K562 (cell line): Measurements from ENCODE around the gene NKX2-8. TPM values are rescaled to one million over a fixed set of nuclear protein-coding genes. Genes with fewer than 3 reads are reported as not detected.

Experiments used
- ATAC-seq: fragments of 200-7000 bp; cut with Tn5 transposase; 3 replicates; pipeline ENCODE4 v1.9.1; 2020; ENCODE audit warnings: moderate library complexity
- BruUV-seq: library from RNA; stranded (reverse); fragments of 400-500 nt; replicated peaks from 2 replicates; lab custom pipeline; 2021; lab: Mats Ljungman, UMichigan
- CTCF ChIA-PET: fragments of 300-600 bp; formaldehyde crosslinking; extraction: SDS; loops from one replicate; lab custom pipeline; 2021; ENCODE audit warnings: low intra/inter-chr PET ratio; lab: Yijun Ruan, JAX
- POLR2A ChIA-PET: fragments of 300-600, 350-650 bp; sonication (Branson Sonifier 250); formaldehyde crosslinking; extraction: SDS; loops from one replicate; lab custom pipeline; 2021; ENCODE audit warnings: antibody characterized with exemption, inconsistent platforms; lab: Yijun Ruan, JAX
- DNase-seq, 4 experiments: peaks; one replicate each; pipeline versions ENCODE4 v3.0.0 to v3.0.0-alpha.2; 2011 to 2018; ENCODE audit warnings: low spot score in 3 of 4, mixed read lengths in 3 of 4; ENCODE audit errors: extremely low read depth in 1 of 4
- FAIRE-seq: peaks from 2 replicates; lab custom pipeline; 2011; peaks lifted over from hg19 to GRCh38; lab: Jason Lieb, UNC
- H2AFZ ChIP-seq: 2 replicates; pipeline ENCODE4 v1.6.0; 2011; ENCODE audit warnings: low read depth, low read length, control low read depth, inconsistent platforms
- H3K27ac ChIP-seq: fragments of 200-600 bp; 3 replicates; pipeline ENCODE4 v1.8.0; 2011; ENCODE audit warnings: low read depth, mild to moderate bottlenecking, control low read depth, inconsistent platforms, low read length, moderate library complexity, mixed read lengths; ENCODE audit errors: extremely low read depth
- H3K27me3 ChIP-seq, 2 experiments: fragments of 300-600 bp in 1 of 2; 2 replicates in 1 of 2; 3 replicates in 1 of 2; pipeline versions ENCODE4 v1.6.0 to v1.8.0; 2011; ENCODE audit warnings: inconsistent platforms in 2 of 2, low read length in 2 of 2, mild to moderate bottlenecking in 1 of 2, mixed read lengths in 1 of 2, moderate library complexity in 1 of 2; ENCODE audit not compliant: control insufficient read depth in 2 of 2, insufficient read depth in 2 of 2
- H3K36me3 ChIP-seq: fragments of 300-600 bp; 3 replicates; pipeline ENCODE4 v1.8.0; 2011; ENCODE audit warnings: mild to moderate bottlenecking, low read length, inconsistent platforms; ENCODE audit not compliant: control insufficient read depth, insufficient read depth
- H3K4me1 ChIP-seq, 2 experiments: fragments of 200-600 bp in 1 of 2; replicated peaks in 1 of 2; 2 replicates in 1 of 2; 3 replicates in 1 of 2; pipeline versions ENCODE4 v1.5.1 to v1.8.0; 2011; ENCODE audit warnings: inconsistent platforms in 2 of 2, low read length in 2 of 2, mild to moderate bottlenecking in 1 of 2, mixed read lengths in 1 of 2, moderate library complexity in 1 of 2; ENCODE audit not compliant: control insufficient read depth in 2 of 2, insufficient read depth in 2 of 2
- H3K4me2 ChIP-seq: 2 replicates; pipeline ENCODE4 v1.6.1; 2011; ENCODE audit warnings: low read length, control low read depth, inconsistent platforms, mixed read lengths; ENCODE audit not compliant: insufficient read depth
- H3K4me3 ChIP-seq: fragments of 200-600 bp; sonication (generic), shearing (Covaris generic); 2 replicates; pipeline ENCODE4 v1.5.1; 2016; ENCODE audit warnings: control low read depth, inconsistent platforms
- H3K79me2 ChIP-seq: fragments of 200-600 bp; 3 replicates; pipeline ENCODE4 v1.8.0; 2011; ENCODE audit warnings: low read length, inconsistent platforms; ENCODE audit not compliant: control insufficient read depth, insufficient read depth
- H3K9ac ChIP-seq, 2 experiments: 2 replicates each; pipeline versions ENCODE4 v1.6.0 to v1.6.1; 2011; ENCODE audit warnings: low read depth in 2 of 2, low read length in 2 of 2, control low read depth in 1 of 2, inconsistent platforms in 1 of 2, mild to moderate bottlenecking in 1 of 2, mixed read lengths in 1 of 2; ENCODE audit not compliant: insufficient read depth in 1 of 2
- H3K9me1 ChIP-seq: one replicate; pipeline ENCODE4 v1.6.0; 2011; ENCODE audit warnings: inconsistent platforms, mild to moderate bottlenecking, low read length, moderate library complexity; ENCODE audit not compliant: control insufficient read depth, insufficient read depth
- H3K9me3 ChIP-seq: replicated peaks from 2 replicates; pipeline ENCODE4 v1.5.1; 2011; ENCODE audit warnings: low read depth, low read length, inconsistent platforms; ENCODE audit not compliant: control insufficient read depth, insufficient read depth
- H4K20me1 ChIP-seq: replicated peaks from 2 replicates; pipeline ENCODE4 v1.6.1; 2011; ENCODE audit warnings: low read length, inconsistent platforms, mixed read lengths; ENCODE audit not compliant: control insufficient read depth, insufficient read depth
- ATF3 ChIP-seq, 2 experiments: fragments of 450-650 bp in 1 of 2; sonication (generic) in 1 of 2; formaldehyde crosslinking in 1 of 2; IDR thresholded peaks in 1 of 2; conservative IDR thresholded peaks in 1 of 2; 2 replicates each; pipeline versions ENCODE4 v1.6.1 to v1.8.1; 2016 to 2023; ENCODE audit warnings: mild to moderate bottlenecking in 2 of 2, moderate library complexity in 2 of 2, inconsistent platforms in 1 of 2, missing genetic modification reagents in 1 of 2
- CBFB ChIP-seq: sonication (generic); formaldehyde crosslinking; IDR thresholded peaks from 2 replicates; pipeline ENCODE4 v1.4.0; 2020; ENCODE audit warnings: mild to moderate bottlenecking, missing genetic modification reagents
- COPS2 ChIP-seq: fragments of 450-650 bp; conservative IDR thresholded peaks from 2 replicates; pipeline ENCODE4 v1.6.1; 2016; ENCODE audit warnings: mild to moderate bottlenecking, moderate library complexity
- CUX1 ChIP-seq: fragments of 200-800 bp; sonication (Bioruptor generic); IDR thresholded peaks from 2 replicates; pipeline ENCODE4 v1.6.1; 2016; ENCODE audit warnings: missing genetic modification characterization, missing compliant biosample characterization
- MXD1 ChIP-seq: fragments of 250-450 bp; sonication (Bioruptor Pico); IDR thresholded peaks from 2 replicates; pipeline ENCODE4 v1.8.0; 2021; ENCODE audit warnings: borderline replicate concordance, mild to moderate bottlenecking, moderate library complexity; ENCODE audit not compliant: poor library complexity, severe bottlenecking
- MYNN ChIP-seq, 2 experiments: sonication (generic); formaldehyde crosslinking in 1 of 2; IDR thresholded peaks; 2 replicates each; pipeline versions ENCODE4 v1.5.0 to v1.6.1; 2016 to 2020; ENCODE audit warnings: antibody characterized with exemption in 1 of 2, missing genetic modification reagents in 1 of 2
- NR4A1 ChIP-seq, 2 experiments: fragments of 250-450 bp in 1 of 2; fragments of 450-650 bp in 1 of 2; sonication (Bioruptor Pico) in 1 of 2; IDR thresholded peaks; 2 replicates each; pipeline versions ENCODE4 v1.4.0 to v1.6.1; 2016 to 2020; ENCODE audit warnings: mild to moderate bottlenecking in 2 of 2, missing compliant biosample characterization in 1 of 2, missing genetic modification characterization in 1 of 2, moderate library complexity in 1 of 2
- OTX1 ChIP-seq: fragments of 450-650 bp; formaldehyde crosslinking; IDR thresholded peaks from 2 replicates; pipeline ENCODE4 v1.4.0; 2022; ENCODE audit warnings: mild to moderate bottlenecking
- RNF2 ChIP-seq: sonication (generic); IDR thresholded peaks from 2 replicates; pipeline ENCODE4 v1.6.1; 2016
- SRSF1 ChIP-seq: fragments of 200-400 bp; formaldehyde crosslinking; IDR thresholded peaks from 2 replicates; pipeline ENCODE4 v1.6.1; 2017; ENCODE audit warnings: mild to moderate bottlenecking, low read depth, low read length, moderate library complexity
- TCF7L2 ChIP-seq: fragments of 150-350 bp; IDR thresholded peaks from 2 replicates; pipeline ENCODE4 v1.6.1; 2016; ENCODE audit warnings: low read depth, mild to moderate bottlenecking, low read length, moderate library complexity
- TRIM28 ChIP-seq: fragments of 450-650 bp; IDR thresholded peaks from 2 replicates; pipeline ENCODE4 v1.6.1; 2017
- ZKSCAN1 ChIP-seq: fragments of 150-350 bp; IDR thresholded peaks from 2 replicates; pipeline ENCODE4 v1.6.1; 2016; ENCODE audit warnings: low read depth, low read length
- ZNF239 ChIP-seq: fragments of 250-450 bp; sonication (Bioruptor Pico); IDR thresholded peaks from 2 replicates; pipeline ENCODE4 v1.4.0; 2020; ENCODE audit warnings: mild to moderate bottlenecking
- ZNF408 ChIP-seq: fragments of 250-450 bp; sonication (Bioruptor Pico); IDR thresholded peaks from 2 replicates; pipeline ENCODE4 v1.4.0; 2020; ENCODE audit warnings: low read depth, mild to moderate bottlenecking, moderate library complexity
- WGBS: fragments of 100-300 bp; shearing (Covaris generic); methylation state at CpG from one replicate; pipeline ENCODE4 v1.1.6; 2016; ENCODE audit warnings: low coverage, mixed read lengths; ENCODE audit not compliant: insufficient coverage; ENCODE audit errors: missing lambda C conversion rate; 5-methylcytosine and 5-hydroxymethylcytosine counted together
- in situ Hi-C: fragments of 300-500 bp; cut with MboI; formaldehyde crosslinking; loops from 4 replicates; pipeline ENCODE4 v1.15.0; 2018; ENCODE audit warnings: inconsistent platforms, mixed read lengths
- intact Hi-C: fragments of 100-400 bp; cut with micrococcal nuclease; formaldehyde crosslinking; loops from 2 replicates; pipeline ENCODE4 v1.14.2; 2022
- polyA plus RNA-seq, 8 experiments: library from polyadenylated mRNA; depleted of rRNA in 4 of 8; stranded (reverse) in 5 of 8; unstranded in 3 of 8; fragments of >200 nt; fragmentation: Nextera tagmentation in 2 of 8; fragmentation: Illumina TruSeq in 1 of 8; extraction: Ambion mirVana in 2 of 8; extraction: Trizol in 1 of 8; gene quantifications; 2 replicates each; pipeline versions ENCODE4 v1.2.1 to v1.2.3, GENCODE V29; 2011 to 2014; ENCODE audit warnings: inconsistent platforms in 1 of 8, missing spikeins in 1 of 8
- total RNA-seq, 7 experiments: library from RNA; depleted of rRNA in 6 of 7; stranded (reverse); fragments of >200 nt in 6 of 7; fragmentation: Illumina TruSeq in 2 of 7; extraction: Trizol in 2 of 7; gene quantifications; 2 replicates each; pipeline versions ENCODE4 v1.2.1 to v1.2.3, GENCODE V29; 2011 to 2021; ENCODE audit warnings: low replicate concordance in 1 of 7

Gene NKX2-8
- total and polyA plus RNA-seq, 9 of the 15 experiments (the other 6 are each of a cell fraction or from before 2014, with no cell fraction given) = not detected

DNA sequence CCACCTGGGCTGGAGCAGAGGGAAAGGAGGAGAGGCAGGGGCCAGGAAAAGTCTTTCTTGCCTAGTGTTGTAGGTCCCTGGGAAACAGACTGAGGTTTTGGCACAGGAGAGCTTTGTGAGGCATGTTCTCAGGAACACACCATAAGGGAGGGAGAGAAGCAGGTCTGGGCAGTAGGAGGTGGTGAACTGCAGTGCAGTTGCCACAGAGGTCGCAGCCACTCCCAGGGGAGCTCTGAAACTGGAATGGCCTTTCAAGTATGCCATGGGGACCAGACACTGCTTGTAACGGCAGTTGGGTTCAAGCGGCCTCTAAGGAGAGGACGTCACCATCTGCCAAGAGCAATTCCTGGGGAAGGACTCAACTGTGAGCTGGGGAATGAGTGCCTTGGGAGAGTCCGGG is 35.4 kb upstream of the NKX2-8 start:
- Histone ChIP-seq H3K27ac (no peak overlapping the region), H3K79me2 (no peaks in the 10 kb centered on the region), H3K9me3 (no peaks in the 10 kb centered on the region), H3K4me3 (no peak overlapping the region), H4K20me1 (no peaks in the 10 kb centered on the region), H3K4me2 (no peak overlapping the region), H3K4me1 (no peaks in the 10 kb centered on the region), H3K36me3 (no peaks in the 10 kb centered on the region), H2AFZ (no peak overlapping the region), H3K9ac (no peak overlapping the region), H3K27me3 (no peaks in the 10 kb centered on the region), H3K9me1 (no peaks in the 10 kb centered on the region)
- intact Hi-C loops (no loop called here), in situ Hi-C loops (no loop called here)
- CTCF ChIA-PET = no interaction called here
- no peak for FAIRE-seq
- WGBS = 6% methylated on average over 5 of the region's 5 CpGs
- no TSS peak for BruUV-seq
- DNase-seq = no peak
- ATAC-seq = no peak; the same call in 2 of the 3 replicates
- POLR2A ChIA-PET = interaction anchor here (0.6 to 1.2 kb wide), 2 partner anchors 14 to 22 kb away, joined by 3 read pairs; no protein-coding TSS in a partner anchor
- no peak for TF ChIP-seq CBFB (CRISPR knock-in tag)
- TF ChIP-seq ATF3 (IDR thresholded peaks at IDR 0.05) = no peak
- no peak for TF ChIP-seq ATF3 (CRISPR knock-in tag; conservative IDR thresholded peaks at IDR 0.05)
- TF ChIP-seq SRSF1 = no peak
- TF ChIP-seq ZNF408 (CRISPR knock-in tag) = no peak
- no peak for TF ChIP-seq NR4A1 (CRISPR knock-in tag; IDR thresholded peaks at IDR 0.05)
- TF ChIP-seq NR4A1 (tag; IDR thresholded peaks at IDR 0.05) = no peak
- no peak for TF ChIP-seq COPS2
- TF ChIP-seq ZNF239 (CRISPR knock-in tag) = no peak
- TF ChIP-seq TCF7L2 = no peak
- TF ChIP-seq MXD1 (CRISPR knock-in tag) = no peak
- no peak for TF ChIP-seq CUX1 (CRISPR knock-in tag)
- no peak for TF ChIP-seq RNF2
- no peak for TF ChIP-seq MYNN (IDR thresholded peaks at IDR 0.05)
- no peak for TF ChIP-seq MYNN (CRISPR knock-in tag; IDR thresholded peaks at IDR 0.05)
- no peak for TF ChIP-seq ZKSCAN1
- TF ChIP-seq TRIM28 = no peak
- TF ChIP-seq OTX1 (CRISPR knock-in tag) = no peak
